RPMI8226 (cell line): ENCODE results near the gene XPR1.
"Not testable (repeated sequence)": the region's sequence is repeated elsewhere in the genome, so short reads cannot be mapped to it uniquely, and the experiment has no call there.

Experiments
- DNase-seq: peaks from one replicate; pipeline ENCODE4 v3.0.0-alpha.2; 2015

Gene XPR1

GRCh38 chr1:180646093-180646492 lies 14.3 kb downstream of the XPR1 start:
- DNase-seq = no peak

GRCh38 chr1:180646547-180646946 lies 14.7 kb downstream of the XPR1 start:
- DNase-seq = no peak

- no peak for DNase-seq
These were observed 21.0 kb downstream of the XPR1 start for GRCh38 chr1:180652792-180653191.

- DNase-seq = no peak
These were observed 30.9 kb downstream of the XPR1 start for GRCh38 chr1:180662709-180663108.

GRCh38 chr1:180670681-180671080 lies 38.9 kb downstream of the XPR1 start:
- no peak for DNase-seq

GRCh38 chr1:180672105-180672504 lies 40.3 kb downstream of the XPR1 start:
- no peak for DNase-seq

- no peak for DNase-seq
These were observed 40.7 kb downstream of the XPR1 start for GRCh38 chr1:180672505-180672904.

- DNase-seq = no peak
These were observed 43.0 kb downstream of the XPR1 start for GRCh38 chr1:180674603-180675530.

- no peak for DNase-seq
These were observed 43.8 kb downstream of the XPR1 start for GRCh38 chr1:180675586-180675985.

GRCh38 chr1:180680558-180681144 lies 48.8 kb downstream of the XPR1 start:
- DNase-seq = no peak

- not testable (repeated sequence) for DNase-seq
These were observed 51.3 kb downstream of the XPR1 start for GRCh38 chr1:180683117-180683516.

GRCh38 chr1:180691322-180691913 lies 59.6 kb downstream of the XPR1 start:
- DNase-seq = no peak

- no peak for DNase-seq
These were observed 61.9 kb downstream of the XPR1 start for GRCh38 chr1:180693564-180694244.

GRCh38 chr1:180695282-180695681 lies 63.5 kb downstream of the XPR1 start:
- no peak for DNase-seq

GRCh38 chr1:180696361-180696760 lies 64.5 kb downstream of the XPR1 start:
- no peak for DNase-seq

- DNase-seq = no peak
These were observed 66.8 kb downstream of the XPR1 start for GRCh38 chr1:180698580-180698979.

- DNase-seq = not testable (repeated sequence)
These were observed 70.6 kb downstream of the XPR1 start for GRCh38 chr1:180702376-180702775.

GRCh38 chr1:180710746-180711145 lies 78.9 kb downstream of the XPR1 start:
- DNase-seq = not testable (repeated sequence)

- DNase-seq = not testable (repeated sequence)
These were observed 79.4 kb downstream of the XPR1 start for GRCh38 chr1:180711260-180711659.

GRCh38 chr1:180720753-180721152 lies 88.9 kb downstream of the XPR1 start:
- DNase-seq = no peak

- DNase-seq = no peak
These were observed 90.8 kb downstream of the XPR1 start for GRCh38 chr1:180722586-180722985.

GRCh38 chr1:180724055-180724454 lies 92.2 kb downstream of the XPR1 start:
- no peak for DNase-seq

GRCh38 chr1:180726024-180726423 lies 94.2 kb downstream of the XPR1 start:
- DNase-seq = not testable (repeated sequence)
